ENCODE data around the gene ADAMTSL3. TPM values are rescaled to one million over a fixed set of nuclear protein-coding genes. Genes with fewer than 3 reads are reported as not detected.

Gene ADAMTSL3
- polyA plus RNA-seq, 1 of the 3 experiments (the other 2 are of a cell fraction) = 0.02 TPM

DNA sequence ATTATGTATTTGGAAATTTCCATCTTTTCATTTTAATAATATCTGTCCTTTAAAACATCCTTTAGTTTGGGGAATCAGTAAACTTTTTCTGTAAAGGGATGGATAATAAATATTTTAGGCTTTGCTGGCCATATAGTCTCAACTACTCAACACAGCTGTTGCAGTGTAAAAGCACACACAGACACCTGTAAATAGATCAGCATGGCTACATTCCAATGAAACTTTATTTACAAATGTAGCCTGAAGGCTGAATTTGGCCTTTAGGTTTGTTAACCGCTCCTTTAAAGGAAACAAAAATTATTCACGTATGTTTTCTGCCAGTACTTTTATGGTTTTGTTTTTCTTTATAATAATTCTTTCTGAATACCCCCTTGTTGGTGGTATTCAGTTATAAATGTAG lies 184.8 kb downstream of the ADAMTSL3 start:
- 4% methylated on average over 2 of the region's 2 CpGs for WGBS (ENCODE audit: low lambda C conversion rate)
- Histone ChIP-seq H3K79me2 (ENCODE audit: insufficient read depth) (no peaks in the 10 kb centered on the region), H3K9me3 (no peaks in the 10 kb centered on the region), H3K9me2 (no peaks in the 10 kb centered on the region), H2AFZ (ENCODE audit: low read depth) (no peak overlapping the region), H3F3A (replicated peaks; ENCODE audit: insufficient read depth) (no peaks in the 10 kb centered on the region), H4K20me1 (ENCODE audit: insufficient read depth) (no peaks in the 10 kb centered on the region), H3K27me3 (ENCODE audit: insufficient read depth) (no peaks in the 10 kb centered on the region), H3K9ac (no peak overlapping the region), H3K4me2 (no peak overlapping the region), H3K27ac (ENCODE audit: low read depth in 2 of 2, low read length in 1 of 2) (no peak overlapping the region), H3K4me1 (ENCODE audit: control insufficient read depth in 1 of 2, insufficient read depth in 2 of 2, low read depth in 1 of 2, low read length in 1 of 2) (no peaks in the 10 kb centered on the region), H3K4me3 (ENCODE audit: low read depth in 2 of 2, low read length in 1 of 2) (no peak overlapping the region), H3K36me3 (replicated peaks in 1 of 2; ENCODE audit: control insufficient read depth in 1 of 2, insufficient read depth in 2 of 2, low read length in 1 of 2) (no peaks in the 10 kb centered on the region)
- ChIA-PET POLR2A (no interaction called here), CTCF (interaction anchor here (0.7 to 2.5 kb wide), 15 partner anchors 11 to 402 kb away, joined by 3 to 19 read pairs (median 5); no protein-coding TSS in a partner anchor)
- TF ChIP-seq GABPA (IDR thresholded peaks at IDR 0.05; ENCODE audit: low read depth) (no peak), TCF12 (IDR thresholded peaks at IDR 0.05) (no peak), EP300 (IDR thresholded peaks at IDR 0.05; ENCODE audit: borderline replicate concordance in 1 of 2, low read depth in 1 of 2, low read length in 1 of 2) (no peak), TEAD4 (IDR thresholded peaks at IDR 0.05; ENCODE audit: borderline replicate concordance, insufficient read depth) (no peak), ELF1 (IDR thresholded peaks at IDR 0.05) (no peak), SMC3 (IDR thresholded peaks at IDR 0.05; ENCODE audit: low read depth, low read length) (no peak), RCOR1 (IDR thresholded peaks at IDR 0.05; ENCODE audit: low read length) (no peak), JUND (IDR thresholded peaks at IDR 0.05) (no peak), RAD21 (IDR thresholded peaks at IDR 0.05; ENCODE audit: low read length) (no peak), EZH2phosphoT487 (IDR thresholded peaks at IDR 0.05; ENCODE audit: borderline replicate concordance, low read depth) (no peak), TAF1 (IDR thresholded peaks at IDR 0.05; ENCODE audit: borderline replicate concordance, low read depth, low read length) (no peak), YY1 (IDR thresholded peaks at IDR 0.05; ENCODE audit: low read depth) (no peak), SIN3A (IDR thresholded peaks at IDR 0.05; ENCODE audit: borderline replicate concordance, low read depth, low read length) (no peak), RFX5 (IDR thresholded peaks at IDR 0.05; ENCODE audit: low read length) (no peak)
- TF ChIP-seq, protein P1, sequence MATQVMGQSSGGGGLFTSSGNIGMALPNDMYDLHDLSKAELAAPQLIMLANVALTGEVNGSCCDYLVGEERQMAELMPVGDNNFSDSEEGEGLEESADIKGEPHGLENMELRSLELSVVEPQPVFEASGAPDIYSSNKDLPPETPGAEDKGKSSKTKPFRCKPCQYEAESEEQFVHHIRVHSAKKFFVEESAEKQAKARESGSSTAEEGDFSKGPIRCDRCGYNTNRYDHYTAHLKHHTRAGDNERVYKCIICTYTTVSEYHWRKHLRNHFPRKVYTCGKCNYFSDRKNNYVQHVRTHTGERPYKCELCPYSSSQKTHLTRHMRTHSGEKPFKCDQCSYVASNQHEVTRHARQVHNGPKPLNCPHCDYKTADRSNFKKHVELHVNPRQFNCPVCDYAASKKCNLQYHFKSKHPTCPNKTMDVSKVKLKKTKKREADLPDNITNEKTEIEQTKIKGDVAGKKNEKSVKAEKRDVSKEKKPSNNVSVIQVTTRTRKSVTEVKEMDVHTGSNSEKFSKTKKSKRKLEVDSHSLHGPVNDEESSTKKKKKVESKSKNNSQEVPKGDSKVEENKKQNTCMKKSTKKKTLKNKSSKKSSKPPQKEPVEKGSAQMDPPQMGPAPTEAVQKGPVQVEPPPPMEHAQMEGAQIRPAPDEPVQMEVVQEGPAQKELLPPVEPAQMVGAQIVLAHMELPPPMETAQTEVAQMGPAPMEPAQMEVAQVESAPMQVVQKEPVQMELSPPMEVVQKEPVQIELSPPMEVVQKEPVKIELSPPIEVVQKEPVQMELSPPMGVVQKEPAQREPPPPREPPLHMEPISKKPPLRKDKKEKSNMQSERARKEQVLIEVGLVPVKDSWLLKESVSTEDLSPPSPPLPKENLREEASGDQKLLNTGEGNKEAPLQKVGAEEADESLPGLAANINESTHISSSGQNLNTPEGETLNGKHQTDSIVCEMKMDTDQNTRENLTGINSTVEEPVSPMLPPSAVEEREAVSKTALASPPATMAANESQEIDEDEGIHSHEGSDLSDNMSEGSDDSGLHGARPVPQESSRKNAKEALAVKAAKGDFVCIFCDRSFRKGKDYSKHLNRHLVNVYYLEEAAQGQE (IDR thresholded peaks at IDR 0.05; ENCODE audit: low read depth, low read length) = no peak
- TF ChIP-seq, protein P2, sequence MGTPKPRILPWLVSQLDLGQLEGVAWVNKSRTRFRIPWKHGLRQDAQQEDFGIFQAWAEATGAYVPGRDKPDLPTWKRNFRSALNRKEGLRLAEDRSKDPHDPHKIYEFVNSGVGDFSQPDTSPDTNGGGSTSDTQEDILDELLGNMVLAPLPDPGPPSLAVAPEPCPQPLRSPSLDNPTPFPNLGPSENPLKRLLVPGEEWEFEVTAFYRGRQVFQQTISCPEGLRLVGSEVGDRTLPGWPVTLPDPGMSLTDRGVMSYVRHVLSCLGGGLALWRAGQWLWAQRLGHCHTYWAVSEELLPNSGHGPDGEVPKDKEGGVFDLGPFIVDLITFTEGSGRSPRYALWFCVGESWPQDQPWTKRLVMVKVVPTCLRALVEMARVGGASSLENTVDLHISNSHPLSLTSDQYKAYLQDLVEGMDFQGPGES (IDR thresholded peaks at IDR 0.05; ENCODE audit: low read depth, low read length) = no peak
- TF ChIP-seq, protein P3, sequence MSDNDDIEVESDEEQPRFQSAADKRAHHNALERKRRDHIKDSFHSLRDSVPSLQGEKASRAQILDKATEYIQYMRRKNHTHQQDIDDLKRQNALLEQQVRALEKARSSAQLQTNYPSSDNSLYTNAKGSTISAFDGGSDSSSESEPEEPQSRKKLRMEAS (IDR thresholded peaks at IDR 0.05; ENCODE audit: low read depth) = no peak
- no peak for DNase-seq

Data from SK-N-SH (cell line).